HG03558 (cell line): ENCODE data around the gene OR5A2.
A peak's percentile ranks its signal among the peaks of the same experiment; 100 is the strongest.
"Not testable (repeated sequence)": the region's sequence is repeated elsewhere in the genome, so short reads cannot be mapped to it uniquely, and the experiment has no call there.

ENCODE experiments used
- ATAC-seq: cut with Tn5 transposase; IDR thresholded peaks from one replicate; pipeline ENCODE4 v1.9.1; 2021; ENCODE audit warnings: moderate number of reproducible peaks; ENCODE audit not compliant: unreplicated experiment; ENCODE audit errors: extremely low read depth

Gene OR5A2

GRCh38 chr11:59400461-59401261 lies 25.6 kb downstream of the OR5A2 start:
- ATAC-seq, result no peak

- ATAC-seq, result no peak
These were observed 32.0 kb downstream of the OR5A2 start for GRCh38 chr11:59394186-59394585.

GRCh38 chr11:59380263-59381059 lies 45.8 kb downstream of the OR5A2 start:
- ATAC-seq, result peak; percentile 96

GRCh38 chr11:59372324-59372723 lies 53.9 kb downstream of the OR5A2 start:
- not testable (repeated sequence) for ATAC-seq

- ATAC-seq, result no peak
These were observed 57.8 kb downstream of the OR5A2 start for GRCh38 chr11:59368238-59369022.
